Spleen (tissue), 7 donors: Measurements from ENCODE around the gene SEPHS1.

Experiments
- CTCF ChIP-seq, 11 experiments: fragments of 200-600 bp in 7 of 11; fragments of 450-650 bp in 4 of 11; sonication (generic) in 4 of 11; IDR thresholded peaks in 8 of 11; conservative IDR thresholded peaks in 3 of 11; 1 replicate in 7 of 11; 2 replicates in 4 of 11; pipeline versions ENCODE4 v1.4.0 to v1.8.0; 2016 to 2021; ENCODE audit warnings: antibody characterized with exemption in 11 of 11, inconsistent platforms in 4 of 11, mild to moderate bottlenecking in 1 of 11
- POLR2A ChIP-seq, 3 donors: fragments of 450-650 bp; IDR thresholded peaks; one replicate each; pipeline ENCODE4 v1.5.1; 2017; ENCODE audit warnings: antibody characterized with exemption in 3 of 3, mild to moderate bottlenecking in 1 of 3
- POLR2AphosphoS5 ChIP-seq, 3 donors: sonication (generic); formaldehyde crosslinking; IDR thresholded peaks; one replicate each; pipeline ENCODE4 v1.5.1; 2017; ENCODE audit warnings: antibody characterized with exemption in 3 of 3
- donor health status: DM: no; HTN: no; CAD: no; lungs with moderate emphysema.
- donor health status: DM: no; HTN: no; CAD: no.
- donor health status: DM: no; HTN: no; CAD: no.

- TF ChIP-seq POLR2A (IDR thresholded peaks at IDR 0.05) (no peak), CTCF (IDR thresholded peaks at IDR 0.05 in 8 of 11, conservative IDR thresholded peaks at IDR 0.05 in 3 of 11) (no peak), POLR2AphosphoS5 (IDR thresholded peaks at IDR 0.05) (no peak)
Measured at GRCh38 chr10:13365831-13366230, 17.7 kb upstream of the SEPHS1 start.
